Stimulated activated CD8-positive, alpha-beta memory T cell treated with anti-CD3 and anti-CD28 coated beads, Interleukin-15, amount 100 ng/mL, for 4 hours (primary cell): ENCODE results near the gene CD3E.

Experiments used
- DNase-seq, 2 donors: peaks; one replicate each; pipeline ENCODE4 v3.0.0-alpha.2; 2020; ENCODE audit warnings: low read depth in 2 of 2

The CD3E gene

DNA sequence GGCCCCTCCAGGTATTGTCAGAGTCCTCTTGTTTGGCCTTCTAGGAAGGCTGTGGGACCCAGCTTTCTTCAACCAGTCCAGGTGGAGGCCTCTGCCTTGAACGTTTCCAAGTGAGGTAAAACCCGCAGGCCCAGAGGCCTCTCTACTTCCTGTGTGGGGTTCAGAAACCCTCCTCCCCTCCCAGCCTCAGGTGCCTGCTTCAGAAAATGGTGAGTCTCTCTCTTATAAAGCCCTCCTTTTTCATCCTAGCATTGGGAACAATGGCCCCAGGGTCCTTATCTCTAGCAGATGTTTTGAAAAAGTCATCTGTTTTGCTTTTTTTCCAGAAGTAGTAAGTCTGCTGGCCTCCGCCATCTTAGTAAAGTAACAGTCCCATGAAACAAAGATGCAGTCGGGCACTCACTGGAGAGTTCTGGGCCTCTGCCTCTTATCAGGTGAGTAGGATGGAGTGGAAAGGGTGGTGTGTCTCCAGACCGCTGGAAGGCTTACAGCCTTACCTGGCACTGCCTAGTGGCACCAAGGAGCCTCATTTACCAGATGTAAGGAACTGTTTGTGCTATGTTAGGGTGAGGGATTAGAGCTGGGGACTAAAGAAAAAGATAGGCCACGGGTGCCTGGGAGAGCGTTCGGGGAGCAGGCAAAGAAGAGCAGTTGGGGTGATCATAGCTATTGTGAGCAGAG lies at the start of gene CD3E:
TSS of gene CD3E (plus strand) at position 163 of the 681 bp plus-strand sequence. CDS start at position 386, 223 bp downstream.
- no peak for DNase-seq

DNA sequence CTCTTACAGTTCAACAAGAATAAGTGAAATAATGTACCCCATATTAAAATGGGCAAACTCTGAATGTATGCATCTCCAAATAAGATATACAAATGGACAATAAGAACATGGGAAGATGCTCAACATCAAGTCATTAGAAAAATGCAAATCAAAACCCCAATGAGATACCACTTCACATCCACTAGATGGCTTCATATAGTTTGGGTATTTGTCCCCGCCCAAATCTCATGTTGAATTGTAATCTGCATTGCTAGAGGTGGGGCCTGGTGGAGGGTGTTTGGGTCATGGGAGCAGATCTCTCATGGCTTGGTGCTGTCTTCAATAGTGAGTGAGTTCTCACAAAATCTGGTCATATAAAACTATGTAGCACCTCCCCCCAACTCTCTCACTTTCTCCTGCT lies 46.1 kb upstream of the CD3E start:
- no peak for DNase-seq

DNA sequence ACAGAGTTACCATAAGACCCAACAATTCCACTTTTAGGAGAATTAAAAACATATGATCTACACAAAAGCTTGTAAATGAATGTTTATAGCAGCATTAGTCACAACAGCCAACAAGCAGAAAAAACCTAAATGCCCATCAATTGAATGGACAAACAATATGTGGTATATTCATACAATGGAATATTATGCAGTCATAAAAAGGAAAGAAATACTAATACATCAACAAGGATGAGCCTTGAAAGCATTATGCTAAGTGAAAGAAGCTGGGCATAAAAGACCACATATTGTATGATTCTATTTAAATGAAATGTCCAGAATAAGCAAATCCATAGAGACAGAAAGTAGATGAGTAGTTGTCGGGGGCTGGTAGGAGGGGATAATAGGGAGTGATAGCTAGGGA lies 45.4 kb upstream of the CD3E start:
- no peak for DNase-seq

DNA sequence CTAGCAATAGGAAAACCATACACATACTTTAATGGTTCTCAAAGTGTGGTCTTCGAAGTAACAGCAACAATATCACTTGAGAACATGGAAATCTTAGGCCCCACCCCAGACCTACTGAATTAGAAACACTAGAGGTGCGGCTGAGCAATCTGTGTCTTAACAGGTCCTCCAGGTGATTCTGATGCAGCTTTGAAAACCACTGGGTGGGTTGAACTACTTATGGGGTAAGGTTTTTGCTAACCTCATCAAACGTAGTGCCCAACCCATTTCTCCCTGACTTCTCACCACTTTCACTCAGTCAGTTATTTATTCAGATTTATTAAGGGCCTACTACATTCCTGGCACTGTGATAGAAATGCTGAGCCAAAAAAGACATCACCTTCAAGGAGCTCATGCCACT lies 44.2 kb upstream of the CD3E start:
- DNase-seq: no peak

DNA sequence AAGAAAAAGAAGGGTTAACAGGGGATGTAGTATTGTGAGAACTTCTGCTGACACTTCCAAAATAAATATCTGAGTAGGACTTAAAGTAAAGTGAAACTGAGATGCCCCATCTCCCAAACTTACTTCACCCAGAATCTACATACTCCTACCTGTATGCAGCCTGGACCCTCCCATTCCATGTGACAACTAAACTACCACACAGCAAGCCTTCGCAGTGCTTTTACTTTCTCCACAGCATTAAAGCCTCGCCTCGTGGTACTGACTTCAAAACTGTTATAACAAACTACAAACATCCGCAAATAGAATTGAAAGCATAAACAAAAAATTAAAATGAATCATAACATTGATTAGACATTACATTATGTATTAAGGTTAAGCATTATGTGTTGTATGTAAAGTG lies 41.4 kb upstream of the CD3E start:
- no peak for DNase-seq

DNA sequence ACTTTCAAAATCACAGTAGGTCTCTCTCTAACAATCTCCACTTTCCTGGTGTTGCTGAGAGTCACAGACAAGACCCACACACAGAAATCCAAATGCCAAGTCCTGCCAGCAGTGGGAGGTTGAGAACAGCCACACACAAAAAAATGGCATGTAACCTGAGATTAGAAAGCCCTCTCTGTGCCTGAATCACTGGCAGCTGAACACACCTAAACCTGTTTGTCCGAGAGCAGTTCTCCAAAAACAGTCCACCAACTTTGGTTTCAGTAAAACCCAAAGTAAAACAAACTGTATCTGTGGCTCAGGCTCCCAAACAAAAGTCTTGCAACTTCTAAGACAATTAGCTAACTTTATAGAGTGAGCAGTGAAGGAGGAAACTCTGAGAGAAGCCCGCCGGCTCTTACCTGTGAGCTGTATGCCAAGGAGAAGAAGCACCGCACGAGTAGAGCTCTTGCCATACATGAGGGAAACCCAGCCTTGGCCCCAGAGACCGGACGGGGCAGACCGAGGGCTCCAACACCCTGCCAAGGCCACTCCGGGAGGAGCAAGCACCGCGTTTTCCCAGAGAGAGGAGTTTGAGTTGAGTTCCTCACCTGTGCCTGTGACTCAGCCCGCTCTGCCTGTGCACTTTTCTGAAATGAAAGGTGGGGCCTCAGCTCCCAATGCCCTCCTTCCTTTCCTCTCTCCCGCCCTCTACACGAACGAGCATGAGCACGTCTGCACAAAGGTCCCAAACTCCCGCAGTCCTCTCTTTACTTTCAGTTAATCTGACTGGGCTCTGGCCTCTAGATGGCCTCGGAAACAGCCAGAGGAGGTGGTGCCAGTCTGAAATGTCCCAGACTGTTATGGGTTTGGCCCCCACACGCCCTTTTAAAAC lies 40.6 kb upstream of the CD3E start, which contains the start of gene MPZL2:
TSS of gene MPZL2 (minus strand) at position 603 of the 874 bp plus-strand sequence. CDS start at position 459, 144 bp downstream.
- DNase-seq: no peak

DNA sequence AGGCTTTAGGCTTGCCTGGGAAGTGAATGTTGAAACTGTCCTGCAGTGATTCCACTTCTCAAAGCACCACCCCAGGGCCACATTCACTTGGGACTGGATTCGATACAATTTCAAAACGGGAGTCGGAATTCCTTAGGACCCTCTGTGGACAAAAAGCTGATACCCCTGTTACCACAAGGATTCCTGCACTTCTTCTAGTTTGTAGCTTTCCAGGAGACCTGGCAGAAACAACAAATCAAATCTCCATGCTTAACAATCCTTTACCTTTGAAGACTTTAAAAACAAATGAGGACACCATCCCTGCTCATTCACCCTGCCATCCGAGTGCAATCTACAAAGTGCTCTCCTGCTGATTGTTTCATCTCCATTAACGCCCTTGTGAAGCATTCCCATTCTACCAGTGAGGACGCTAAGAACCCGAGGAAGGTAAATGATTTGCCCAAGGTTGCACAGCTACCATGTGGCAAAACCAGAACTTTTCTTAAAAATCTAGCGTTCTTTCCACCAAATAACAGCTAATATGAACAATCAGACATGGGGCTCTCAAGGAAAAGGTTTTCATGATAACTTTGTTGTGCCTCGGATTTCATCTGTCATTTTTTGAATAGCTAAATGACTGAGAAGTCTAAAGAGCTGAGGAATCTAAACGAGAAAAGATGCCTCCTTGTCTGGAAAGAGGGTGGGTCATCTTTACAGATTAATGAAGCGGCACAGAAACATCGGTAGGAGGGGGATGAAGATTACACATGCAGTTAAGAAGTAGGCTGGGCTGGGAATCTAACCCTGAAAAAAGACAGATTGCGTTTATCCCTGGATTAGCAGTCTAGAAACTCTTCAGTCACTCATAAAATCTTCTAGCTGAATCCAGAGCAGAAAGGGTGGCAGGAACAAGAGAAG lies 39.7 kb upstream of the CD3E start:
- DNase-seq: no peak

DNA sequence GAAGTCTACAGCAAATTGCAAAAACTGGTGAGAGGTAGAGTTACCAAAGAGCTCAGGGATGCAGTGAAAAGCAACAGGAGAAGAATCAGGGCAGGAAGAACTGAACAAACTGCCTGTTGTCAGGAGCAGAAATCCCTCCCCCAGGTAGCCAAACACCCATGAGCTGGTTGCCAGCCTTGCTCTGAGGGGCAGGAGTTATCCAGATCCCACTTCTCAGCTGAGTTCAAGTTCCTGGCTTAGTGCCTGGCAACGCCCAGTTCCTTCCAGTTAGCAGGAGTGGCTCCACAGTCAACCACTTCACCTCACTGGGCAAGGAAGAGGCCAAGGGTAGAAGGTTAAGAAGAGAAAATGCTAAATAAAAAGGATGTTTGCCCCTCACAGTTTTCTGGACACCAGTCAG lies 38.6 kb upstream of the CD3E start:
- DNase-seq: no peak

DNA sequence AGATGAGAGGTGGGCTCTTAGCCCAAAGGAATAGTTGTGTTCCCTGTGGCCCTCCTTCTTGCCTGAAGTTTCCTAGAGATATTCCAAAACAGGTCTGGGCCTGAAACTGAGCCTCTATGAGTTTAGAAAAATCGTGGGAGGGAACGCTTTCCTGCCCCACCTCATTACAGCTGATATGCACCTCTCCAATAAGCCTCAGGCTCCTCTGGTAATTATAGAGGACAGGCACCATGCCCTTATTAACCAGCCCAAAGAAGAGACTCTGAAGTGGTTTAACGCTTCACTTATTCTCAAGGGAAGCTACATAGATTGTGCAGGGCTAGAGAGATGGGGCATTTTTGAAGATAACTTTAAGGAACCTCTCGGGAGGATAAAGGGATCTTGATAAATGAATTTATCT lies 37.0 kb upstream of the CD3E start:
- DNase-seq: no peak

DNA sequence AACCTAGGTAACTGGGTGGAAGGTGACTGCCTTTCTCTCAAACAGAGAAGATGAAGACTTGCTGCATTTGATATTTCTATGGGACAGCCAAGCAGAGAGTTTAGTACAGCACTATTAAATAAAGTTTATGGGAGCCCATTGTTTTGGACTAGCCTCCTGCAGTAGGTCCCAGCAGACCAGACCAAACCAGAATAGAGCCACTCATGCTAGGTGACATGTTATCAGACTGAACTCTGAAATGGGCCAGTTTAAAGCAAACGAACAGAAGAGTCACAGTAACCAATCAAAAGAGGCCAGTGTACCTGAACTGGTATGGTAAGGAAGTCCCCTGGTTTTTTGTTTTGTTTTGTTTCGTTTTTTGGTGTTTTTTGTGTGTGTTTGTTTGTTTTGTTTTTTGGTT lies 32.5 kb upstream of the CD3E start:
- DNase-seq: no peak

DNA sequence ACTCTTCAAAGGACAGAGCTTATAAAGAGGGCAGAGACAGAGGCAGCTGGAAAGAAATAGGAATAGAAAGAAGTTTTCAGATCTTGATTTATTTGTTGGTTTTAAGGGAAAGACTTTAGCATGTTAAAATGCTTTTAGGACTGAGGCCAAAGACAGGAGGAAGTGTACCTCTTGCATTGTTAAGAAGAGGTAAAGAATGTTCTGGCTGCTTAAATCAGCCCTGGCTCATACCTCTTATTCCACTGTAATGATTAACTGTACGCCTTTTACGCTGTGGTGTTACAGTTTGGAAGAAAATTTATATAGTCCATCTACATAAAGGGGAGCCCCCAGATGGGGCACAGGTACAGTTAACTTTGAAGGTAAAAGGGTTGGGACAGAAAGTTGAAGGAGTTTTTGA lies 30.3 kb upstream of the CD3E start:
- no peak for DNase-seq

DNA sequence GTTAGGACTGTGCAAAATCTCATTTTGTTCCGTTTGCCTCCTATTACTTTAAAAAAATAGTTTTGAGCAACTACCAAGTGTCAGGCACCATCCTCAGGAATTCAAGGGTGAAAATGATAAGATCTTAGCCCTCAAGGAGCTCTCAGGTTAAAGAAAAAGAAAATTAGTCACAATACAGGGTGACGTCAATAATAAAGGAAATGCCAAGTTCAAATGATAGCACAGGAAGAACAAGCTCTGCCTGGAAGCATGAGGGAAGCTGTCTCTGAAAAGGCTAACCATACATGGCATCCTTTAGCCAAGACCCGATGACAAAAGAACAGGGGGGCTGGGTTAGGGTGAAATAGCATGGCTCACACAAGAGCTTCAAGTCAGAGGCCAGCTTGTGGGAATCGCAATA lies 29.4 kb upstream of the CD3E start:
- DNase-seq: no peak

DNA sequence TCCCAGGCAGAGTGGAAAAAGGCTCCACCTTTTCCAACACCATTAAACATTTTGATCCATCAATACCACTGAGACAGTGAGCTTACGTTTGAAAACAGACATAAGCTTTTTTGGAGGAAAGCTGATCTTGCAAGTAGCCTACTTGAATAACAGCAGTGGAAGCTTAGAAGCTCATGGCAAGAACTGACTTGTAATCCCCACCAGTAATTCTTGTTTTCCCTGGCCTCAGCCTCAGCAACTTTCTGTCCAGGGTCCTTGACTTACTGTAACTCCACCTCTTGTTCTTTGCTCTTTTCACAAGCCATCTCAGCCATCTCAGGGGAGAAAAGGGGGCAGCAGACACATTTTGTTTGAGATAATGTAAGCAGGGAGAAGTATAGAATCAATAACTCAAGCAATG lies 28.1 kb upstream of the CD3E start:
- no peak for DNase-seq

DNA sequence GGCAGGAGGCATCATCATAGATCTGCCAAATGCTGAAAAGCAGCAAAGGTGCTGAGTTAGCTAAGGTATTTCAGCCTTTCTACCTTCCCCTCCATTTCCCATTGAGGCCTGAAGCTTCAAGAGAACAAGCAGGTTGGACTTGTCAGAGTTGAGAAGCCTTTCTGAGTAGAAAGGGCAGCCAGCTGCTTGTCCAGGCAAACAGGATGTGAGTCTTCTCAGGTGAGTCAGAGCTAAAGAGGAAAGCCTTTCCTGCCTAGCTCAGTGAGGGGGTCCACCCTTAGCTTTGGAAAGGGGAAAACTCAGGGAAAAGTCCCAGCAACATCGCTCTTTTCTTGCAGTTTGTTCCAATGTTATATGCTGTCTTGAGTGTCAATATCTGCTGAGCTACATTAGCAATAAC lies 27.2 kb upstream of the CD3E start:
- no peak for DNase-seq

DNA sequence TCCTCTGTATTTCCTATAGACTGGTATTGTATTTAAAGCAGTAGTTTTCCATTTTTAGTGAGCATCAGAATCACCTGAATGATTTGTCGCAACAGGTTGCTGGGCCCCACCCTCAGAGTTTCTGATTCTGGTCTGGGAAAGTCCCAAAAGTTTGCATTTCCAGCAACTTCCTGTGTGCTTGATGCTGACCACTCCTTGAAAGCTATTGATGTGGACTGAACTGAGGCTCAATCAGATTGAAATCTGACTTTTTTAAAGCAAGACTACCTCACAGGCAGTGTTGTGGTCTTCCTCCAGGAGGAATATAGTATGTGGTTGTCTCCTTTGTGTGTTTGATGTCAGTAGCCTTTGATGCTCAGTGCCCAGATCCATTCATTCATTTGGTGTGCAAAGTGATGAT lies 23.2 kb upstream of the CD3E start:
- DNase-seq: no peak

DNA sequence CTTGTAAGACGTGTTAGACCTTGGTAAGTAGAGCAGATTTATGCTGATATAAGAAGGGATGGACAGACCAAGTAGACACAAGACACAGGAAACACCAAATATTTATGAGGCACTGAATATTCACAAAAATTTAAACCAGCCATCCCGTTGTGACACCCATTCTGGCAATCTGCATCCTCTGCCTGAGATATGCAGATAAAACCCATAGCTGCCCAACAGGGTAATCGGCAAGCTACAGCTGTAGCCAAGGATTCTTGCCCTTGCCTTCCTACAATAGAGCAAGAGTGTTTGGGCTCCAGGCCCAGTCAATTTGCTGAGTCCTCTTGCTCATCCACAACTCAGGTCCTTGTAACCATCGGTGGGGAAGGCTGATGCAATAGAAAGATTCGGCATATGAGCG lies 21.9 kb upstream of the CD3E start:
- DNase-seq: no peak

DNA sequence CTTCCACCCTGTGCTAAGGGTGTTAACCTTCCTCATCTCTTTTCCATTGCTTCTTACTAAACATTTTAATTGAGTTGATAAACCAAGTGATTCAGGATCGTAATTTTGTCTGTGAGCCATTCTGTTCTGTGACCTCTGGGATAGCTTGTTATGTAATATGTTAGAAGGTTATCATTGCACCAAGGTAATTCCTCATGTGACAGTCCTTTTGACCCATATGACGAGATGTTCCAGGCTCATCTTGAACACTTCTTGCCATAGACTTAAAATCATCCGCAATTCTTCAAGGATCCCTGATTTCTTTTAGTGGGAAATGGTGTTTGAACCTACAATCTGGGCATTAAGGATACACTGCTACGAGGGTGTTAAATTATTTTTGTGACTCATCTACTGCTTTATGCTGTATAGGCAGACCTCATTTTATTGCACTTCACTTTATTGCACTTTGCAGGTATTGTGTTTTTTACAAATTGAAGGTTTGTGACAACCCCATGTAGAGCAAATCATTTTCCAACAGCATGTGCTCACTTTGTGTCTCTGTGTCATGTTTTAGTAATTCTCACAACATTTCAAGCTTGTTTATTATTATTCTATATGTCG lies 21.4 kb upstream of the CD3E start:
- DNase-seq: no peak

DNA sequence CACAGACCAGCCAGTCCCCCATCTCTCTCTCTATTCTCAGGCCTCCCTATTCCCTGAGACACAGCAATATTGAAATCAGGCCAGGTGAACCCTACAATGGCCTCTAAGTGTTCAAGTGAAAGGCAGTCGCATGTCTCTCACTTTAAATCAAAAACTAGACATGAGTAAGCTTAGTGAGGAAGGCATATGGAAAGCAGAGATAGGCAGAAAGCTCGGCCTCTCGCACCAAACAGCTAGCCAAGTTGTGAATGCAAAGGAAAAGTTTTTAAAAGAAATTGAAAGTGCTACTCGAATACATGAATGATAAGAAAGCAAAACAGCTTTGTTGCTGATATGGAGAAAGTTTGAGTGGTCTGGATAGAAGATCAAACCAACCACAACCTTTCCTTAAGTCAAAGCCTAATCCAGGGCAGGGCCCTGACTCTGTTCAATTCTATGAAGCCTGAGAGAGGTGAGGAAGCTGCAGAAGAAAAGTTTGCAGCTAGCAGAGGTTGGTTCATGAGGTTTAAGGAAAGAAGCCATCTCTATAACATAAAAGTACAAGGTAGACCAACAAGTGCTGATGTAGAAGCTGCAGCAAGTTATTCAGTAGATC lies 20.7 kb upstream of the CD3E start:
- DNase-seq: no peak

DNA sequence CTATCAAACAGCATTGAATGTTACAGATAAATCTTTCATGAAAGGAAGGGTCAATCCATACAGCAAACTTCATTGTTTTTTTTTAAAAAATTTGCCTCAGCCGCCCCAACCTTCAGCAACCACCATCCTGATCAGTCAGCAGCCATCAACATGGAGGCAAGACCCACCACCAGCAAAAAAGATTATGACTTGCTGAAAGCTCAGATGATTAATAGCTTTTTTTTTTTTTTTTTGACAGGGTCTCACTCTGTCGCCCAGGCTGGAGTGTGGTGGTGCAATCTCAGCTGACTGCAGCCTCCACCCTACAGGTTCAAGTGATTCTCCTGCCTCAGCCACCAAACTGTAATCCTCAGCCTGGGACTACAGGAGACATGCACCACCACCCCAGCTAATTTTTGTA lies 18.0 kb upstream of the CD3E start:
- no peak for DNase-seq

DNA sequence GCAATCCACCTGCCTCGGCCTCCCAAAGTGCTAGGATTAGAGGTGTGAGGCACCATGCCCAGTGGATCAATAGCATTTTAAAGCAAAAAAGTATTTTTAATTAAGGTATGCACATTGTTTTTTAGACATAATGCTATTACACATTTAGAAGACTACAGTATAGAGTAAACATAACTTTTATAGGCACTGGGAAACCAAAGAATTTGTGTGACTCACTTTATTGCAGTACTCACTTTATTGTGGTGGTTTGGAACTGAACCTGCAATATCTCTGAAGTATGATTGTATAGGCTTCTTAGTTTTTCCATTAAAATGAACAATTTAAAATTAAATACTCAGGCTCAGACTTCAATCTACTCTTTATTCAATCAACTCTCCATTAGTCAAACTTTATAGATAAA lies 17.5 kb upstream of the CD3E start:
- no peak for DNase-seq

DNA sequence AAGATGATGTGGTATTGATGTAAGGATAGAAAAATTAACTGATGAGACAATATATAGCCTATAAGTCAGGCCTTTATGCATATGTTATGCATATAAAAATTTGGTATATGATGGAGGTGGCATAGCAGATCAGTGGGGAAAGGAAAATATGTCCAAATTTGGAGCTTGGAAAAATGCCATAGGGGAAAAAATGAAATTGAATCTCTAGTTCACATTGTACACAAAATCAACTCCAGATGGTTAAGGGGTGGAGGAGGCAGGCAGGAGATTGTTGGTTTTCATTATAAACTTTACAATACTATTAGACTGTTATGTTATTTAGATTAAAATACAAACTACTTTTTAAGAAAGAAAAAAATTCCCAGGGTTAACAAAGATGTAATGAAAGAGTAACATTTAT lies 15.1 kb upstream of the CD3E start:
- DNase-seq: no peak
